Activated T-cell treated with anti-CD3 and anti-CD28 coated beads for 24 hours (primary cell): ENCODE measurements around the gene CCT7.

Experiments
- DNase-seq: peaks from one replicate; pipeline ENCODE4 v3.0.0-alpha.2; 2020; ENCODE audit warnings: low read depth

CCT7 gene

DNA sequence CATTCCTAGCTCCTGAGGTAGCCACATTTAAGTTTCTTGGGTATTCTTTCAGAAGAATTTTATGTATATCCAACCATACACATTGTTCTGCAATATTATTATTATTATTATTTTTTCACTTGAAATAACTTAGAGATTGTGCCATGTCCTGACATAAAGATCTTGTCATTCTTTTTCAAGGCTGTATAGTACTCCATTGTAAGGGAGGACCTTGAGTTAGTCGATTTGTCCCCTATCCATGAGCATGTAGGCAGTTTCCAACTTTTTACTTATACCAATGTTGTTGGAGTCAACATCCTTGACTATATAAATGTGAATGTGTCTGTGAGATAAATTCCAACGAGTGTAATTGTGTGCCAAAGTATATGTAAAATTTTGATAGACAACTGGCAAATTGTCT, 60.1 kb downstream of the CCT7 start:
- no peak for DNase-seq

DNA sequence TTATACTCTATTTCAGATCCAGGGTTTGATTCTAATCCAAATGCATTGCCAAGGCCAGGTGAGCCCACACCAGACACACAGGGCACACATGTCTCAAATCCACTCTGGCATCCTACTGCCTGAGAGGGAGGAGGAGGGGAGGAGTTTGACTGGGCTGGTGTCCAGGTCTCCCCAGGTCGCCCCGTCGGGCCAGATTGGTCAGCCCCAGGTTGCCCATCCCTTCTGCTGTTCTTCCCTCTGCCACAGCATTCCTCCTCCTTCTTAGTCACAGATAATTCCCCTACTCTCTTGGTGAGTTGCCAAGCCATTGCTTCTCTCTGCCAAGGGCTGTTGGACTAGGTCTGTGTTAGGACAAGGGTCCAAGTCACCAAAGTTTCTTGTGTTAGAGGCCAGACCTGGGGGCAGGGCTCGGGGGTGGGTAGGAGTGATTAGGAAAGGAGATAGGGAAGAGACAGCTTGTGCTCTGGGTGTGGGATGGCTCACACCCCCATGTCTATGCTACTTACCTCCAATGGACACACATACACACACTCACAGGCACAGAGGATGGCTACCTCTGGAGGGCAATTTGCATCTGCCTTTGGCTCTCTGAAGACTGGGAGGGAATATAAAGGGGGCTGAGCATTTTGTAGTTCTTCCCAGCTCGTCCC, 61.8 kb downstream of the CCT7 start:
- DNase-seq, result no peak

DNA sequence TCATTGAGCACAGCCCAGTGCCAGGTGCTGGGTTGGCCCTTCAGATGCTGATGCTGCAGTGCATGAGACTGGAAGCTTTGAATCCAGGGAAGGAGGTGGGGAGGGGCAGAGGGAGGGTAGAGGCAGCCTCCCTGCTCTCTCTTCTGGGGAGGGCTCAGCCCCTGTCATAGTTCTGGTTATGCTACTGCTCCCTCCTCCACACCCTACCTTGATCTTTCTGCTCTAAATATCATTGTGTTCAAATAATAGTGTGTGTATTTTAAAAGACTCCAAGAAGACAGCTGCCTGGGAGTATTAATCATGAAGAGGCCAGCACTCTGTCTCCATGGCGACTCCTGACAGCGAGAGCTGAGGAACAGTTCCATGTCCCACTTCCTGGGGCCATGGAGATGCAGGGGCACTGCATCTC, 63.0 kb downstream of the CCT7 start:
- no peak for DNase-seq

DNA sequence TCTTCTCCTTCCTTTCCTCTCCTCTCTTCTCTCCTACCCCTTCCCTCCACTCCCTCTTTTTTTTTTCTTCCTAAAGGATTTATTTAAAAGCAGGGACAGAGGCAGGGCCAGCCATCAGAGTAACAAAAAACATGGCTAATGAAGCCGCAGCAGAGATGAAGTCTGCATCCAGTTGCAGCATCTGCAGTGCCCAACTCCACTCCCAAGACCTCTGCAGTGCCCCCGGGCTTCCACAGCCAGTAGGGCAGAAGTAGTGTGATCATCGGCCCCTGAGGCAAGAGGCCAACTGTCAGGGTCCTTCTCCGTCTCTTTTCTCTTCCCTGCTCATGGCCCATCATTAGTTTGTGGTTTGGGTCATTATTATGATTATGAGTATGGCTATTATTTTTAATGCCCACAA, 63.5 kb downstream of the CCT7 start:
- no peak for DNase-seq

DNA sequence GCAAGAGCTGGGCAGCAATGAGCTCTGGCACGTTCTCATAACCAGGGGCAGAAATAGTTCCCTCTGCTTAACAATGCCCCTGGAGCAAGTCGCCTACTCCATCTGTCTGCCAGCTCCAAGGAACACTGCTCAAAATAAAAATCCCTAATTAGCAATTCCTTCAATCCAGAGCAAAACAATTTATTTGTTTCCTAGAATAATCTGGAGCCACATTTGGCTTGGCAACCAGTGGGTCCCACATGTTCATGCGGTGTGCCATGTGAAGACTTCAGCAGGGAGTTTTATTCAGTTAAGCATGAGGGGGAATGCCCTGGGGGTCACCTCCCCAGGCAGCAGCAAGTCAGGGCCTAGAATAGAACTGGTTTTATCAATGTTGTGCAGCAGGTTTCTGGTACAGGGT, 66.8 kb downstream of the CCT7 start:
- DNase-seq, result no peak

DNA sequence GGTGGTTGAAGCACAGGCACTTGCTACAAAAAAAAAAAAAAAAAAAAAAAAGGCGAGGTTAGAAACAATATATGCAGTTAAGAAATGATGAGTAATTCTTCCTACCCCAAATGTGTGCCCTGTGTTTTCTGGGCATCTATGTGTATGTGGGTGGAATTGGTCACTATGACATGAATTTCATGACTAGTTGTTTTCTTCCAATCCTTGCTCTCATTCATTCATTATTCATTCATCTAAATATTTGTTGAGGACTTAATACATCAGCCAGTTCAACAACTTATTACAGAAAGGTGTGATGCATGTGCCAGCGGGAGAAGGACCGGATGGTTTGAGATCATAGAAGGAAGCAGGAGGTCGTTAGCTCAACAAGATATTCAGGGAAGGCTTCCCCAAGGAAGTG, 67.5 kb downstream of the CCT7 start:
- no peak for DNase-seq
